ENCODE data around the gene CEP85L.

- TF ChIP-seq CTCF (IDR thresholded peaks at IDR 0.05 in 4 of 5, conservative IDR thresholded peaks at IDR 0.05 in 1 of 5) (no peak), POLR2A (IDR thresholded peaks at IDR 0.05) (no peak)
These were observed 23.8 kb upstream of the CEP85L start for GRCh38 chr6:118675225-118675624.

Measured in gastrocnemius medialis (tissue), 4 donors.